Spleen (tissue), 11 donors: ENCODE measurements around the gene AKT2. TPM values are rescaled to one million over a fixed set of nuclear protein-coding genes. Genes with fewer than 3 reads are reported as not detected.
A peak's percentile ranks its signal among the peaks of the same experiment; 100 is the strongest.

Source experiments
- DNase-seq: peaks from one replicate; pipeline ENCODE4 v3.0.0-alpha.2; 2020
- H3K27ac ChIP-seq, 8 donors: fragments of 200-600 bp; sonication (generic) in 7 of 8; 1 replicate in 4 of 8; 2 replicates in 4 of 8; pipeline versions ENCODE4 v1.5.0 to v1.8.0; 2016 to 2021; ENCODE audit warnings: inconsistent platforms in 4 of 8, mild to moderate bottlenecking in 4 of 8, moderate library complexity in 1 of 8
- H3K27me3 ChIP-seq, 7 donors: fragments of 200-600 bp; sonication (generic) in 6 of 7; replicated peaks in 1 of 7; 1 replicate in 4 of 7; 2 replicates in 3 of 7; pipeline versions ENCODE4 v1.5.0 to v1.8.0; 2016 to 2021; ENCODE audit warnings: inconsistent platforms in 3 of 7, mild to moderate bottlenecking in 1 of 7
- H3K36me3 ChIP-seq, 6 donors: fragments of 200-600 bp; sonication (generic) in 5 of 6; 1 replicate in 4 of 6; 2 replicates in 2 of 6; pipeline versions ENCODE4 v1.5.0 to v1.8.0; 2016 to 2021; ENCODE audit warnings: inconsistent platforms in 2 of 6
- H3K4me1 ChIP-seq, 6 donors: fragments of 200-600 bp; sonication (generic) in 5 of 6; 1 replicate in 3 of 6; 2 replicates in 3 of 6; pipeline versions ENCODE4 v1.5.0 to v1.8.0; 2016 to 2021; ENCODE audit warnings: inconsistent platforms in 3 of 6
- H3K4me3 ChIP-seq, 8 donors: fragments of 200-600 bp; sonication (generic) in 7 of 8; 1 replicate in 4 of 8; 2 replicates in 4 of 8; pipeline versions ENCODE4 v1.5.0 to v1.8.0; 2016 to 2021; ENCODE audit warnings: inconsistent platforms in 4 of 8, mild to moderate bottlenecking in 4 of 8, moderate library complexity in 2 of 8
- H3K9me3 ChIP-seq, 8 donors: fragments of 200-600 bp; sonication (generic) in 7 of 8; 1 replicate in 4 of 8; 2 replicates in 4 of 8; pipeline versions ENCODE4 v1.5.0 to v1.8.0; 2016 to 2021; ENCODE audit warnings: inconsistent platforms in 4 of 8
- CTCF ChIP-seq, 11 experiments: fragments of 200-600 bp in 7 of 11; fragments of 450-650 bp in 4 of 11; sonication (generic) in 4 of 11; IDR thresholded peaks in 8 of 11; conservative IDR thresholded peaks in 3 of 11; 1 replicate in 7 of 11; 2 replicates in 4 of 11; pipeline versions ENCODE4 v1.4.0 to v1.8.0; 2016 to 2021; ENCODE audit warnings: antibody characterized with exemption in 11 of 11, inconsistent platforms in 4 of 11, mild to moderate bottlenecking in 1 of 11
- POLR2A ChIP-seq, 3 donors: fragments of 450-650 bp; IDR thresholded peaks; one replicate each; pipeline ENCODE4 v1.5.1; 2017; ENCODE audit warnings: antibody characterized with exemption in 3 of 3, mild to moderate bottlenecking in 1 of 3
- POLR2AphosphoS5 ChIP-seq, 3 donors: sonication (generic); formaldehyde crosslinking; IDR thresholded peaks; one replicate each; pipeline ENCODE4 v1.5.1; 2017; ENCODE audit warnings: antibody characterized with exemption in 3 of 3
- WGBS, 5 donors: extraction: QIAGEN DNeasy Blood & Tissue Kit in 3 of 5; methylation state at CpG; one replicate each; pipeline versions ENCODE4 v1.1.5 to v1.1.7; 2013 to 2018; 5-methylcytosine and 5-hydroxymethylcytosine counted together
- intact Hi-C: fragments of 100-400 bp; cut with DNase I; formaldehyde crosslinking; loops from one replicate; pipeline ENCODE4 v1.15.0; 2023; ENCODE audit warnings: low total_unique reads
- polyA plus RNA-seq, 3 donors: library from polyadenylated mRNA; stranded (reverse); fragments of 200-250 nt; gene quantifications; one replicate each; pipeline ENCODE4 v1.2.1, GENCODE V29; 2013
- total RNA-seq, 7 donors: library from RNA; depleted of rRNA in 3 of 7; stranded (reverse); fragments of >200 nt in 3 of 7; fragmentation: NEBNext Ultra II Directional in 4 of 7; extraction: Animal tissue kit (Norgen Biotek cat#: 25700) in 4 of 7; gene quantifications; one replicate each; pipeline versions ENCODE4 v1.1.0 to v1.2.1, GENCODE V29; 2016 to 2021
- donor health status: healthy with polysubstance abuse.
- donor health status: DM: no; HTN: no; CAD: no; lungs with moderate emphysema.
- donor health status: DM: no; HTN: no; CAD: no.
- donor health status: Bipolar disorder and iron deficiency.
- donor health status: healthy.
- donor health status: DM: no; HTN: no; CAD: no.
- donor health status: DM: yes; HTN: yes; CAD: no.

AKT2 gene
- total and polyA plus RNA-seq, 10 donors: 28.8 to 134 (median 98.9) TPM

- Histone ChIP-seq H3K4me1 (peaks cover 0 to 61% (median 27%) of the 10 kb centered on the region in 6 donors), H3K4me3 (no peak overlapping the region), H3K27ac (peak overlapping the region; percentile 43 to 82 (median 74)), H3K9me3 (no peaks in the 10 kb centered on the region), H3K36me3 (peaks cover 0 to 83% (median 56%) of the 10 kb centered on the region in 6 donors), H3K27me3 (no peaks in the 10 kb centered on the region)
- intact Hi-C loops: no loop called here
- WGBS, 5 donors: 58 to 74% (median 71%) methylated on average over 19 to 21 of the region's 21 CpGs
- peak; percentile 83 for DNase-seq
- TF ChIP-seq POLR2AphosphoS5 (IDR thresholded peaks at IDR 0.05): peak; percentile 87 to 90 (median 90)
- TF ChIP-seq POLR2A (IDR thresholded peaks at IDR 0.05): no peak
Observed at GRCh38 chr19:40241809-40242384, 43.2 kb downstream of the AKT2 start.

- Histone ChIP-seq H3K9me3 (no peaks in the 10 kb centered on the region), H3K4me3 (no peak overlapping the region), H3K4me1 (peaks cover 0 to 58% (median 27%) of the 10 kb centered on the region in 6 donors), H3K27me3 (no peaks in the 10 kb centered on the region), H3K36me3 (peaks cover 0 to 87% (median 62%) of the 10 kb centered on the region in 6 donors), H3K27ac (peak overlapping the region; percentile 43 to 82 (median 74))
- no peak for DNase-seq
- intact Hi-C loops: no loop called here
- 79 to 93% (median 91%) methylated on average over 12 of the region's 12 CpGs for WGBS, 5 donors
- TF ChIP-seq POLR2A (IDR thresholded peaks at IDR 0.05) (no peak), CTCF (IDR thresholded peaks at IDR 0.05 in 8 of 11, conservative IDR thresholded peaks at IDR 0.05 in 3 of 11) (no peak), POLR2AphosphoS5 (IDR thresholded peaks at IDR 0.05) (no peak)
Observed at GRCh38 chr19:40241125-40241808, 43.9 kb downstream of the AKT2 start.

- intact Hi-C loops: no loop called here
- 86 to 95% (median 92%) methylated on average over 6 of the region's 6 CpGs for WGBS, 5 donors
- H3K4me1 ChIP-seq: peaks cover 0 to 51% (median 24%) of the 10 kb centered on the region in 6 donors
- no peaks in the 10 kb centered on the region for H3K27me3 ChIP-seq
- DNase-seq: no peak
- H3K36me3 ChIP-seq: peaks cover 0 to 91% (median 71%) of the 10 kb centered on the region in 6 donors
- H3K4me3 ChIP-seq: no peak overlapping the region
- no peaks in the 10 kb centered on the region for H3K9me3 ChIP-seq
- TF ChIP-seq POLR2AphosphoS5 (IDR thresholded peaks at IDR 0.05): no peak
- TF ChIP-seq POLR2A (IDR thresholded peaks at IDR 0.05): no peak
- TF ChIP-seq CTCF (IDR thresholded peaks at IDR 0.05 in 8 of 11, conservative IDR thresholded peaks at IDR 0.05 in 3 of 11): no peak
- no peak overlapping the region for H3K27ac ChIP-seq
Observed at GRCh38 chr19:40240332-40240731, 44.8 kb downstream of the AKT2 start.

GRCh38 chr19:40239415-40240226 is 45.5 kb downstream of the AKT2 start:
- intact Hi-C loops: no loop called here
- Histone ChIP-seq H3K9me3 (no peaks in the 10 kb centered on the region), H3K27ac (no peak overlapping the region), H3K27me3 (no peaks in the 10 kb centered on the region), H3K36me3 (peaks cover 0 to 91% (median 78%) of the 10 kb centered on the region in 6 donors), H3K4me3 (no peak overlapping the region), H3K4me1 (peaks cover 0 to 44% (median 21%) of the 10 kb centered on the region in 6 donors)
- TF ChIP-seq CTCF (IDR thresholded peaks at IDR 0.05 in 8 of 11, conservative IDR thresholded peaks at IDR 0.05 in 3 of 11): no peak
- TF ChIP-seq POLR2AphosphoS5 (IDR thresholded peaks at IDR 0.05): no peak
- TF ChIP-seq POLR2A (IDR thresholded peaks at IDR 0.05): no peak
- no peak for DNase-seq
- 95 to 98% (median 95%) methylated on average over 11 to 12 of the region's 12 CpGs for WGBS, 5 donors
